Stimulated activated naive CD8-positive, alpha-beta T cell treated with anti-CD3 and anti-CD28 coated beads, Interleukin-15, amount 100 ng/mL, for 72 hours (primary cell): ENCODE results near the gene TPBGL.
A peak's percentile ranks its signal among the peaks of the same experiment; 100 is the strongest.

Source experiments
- ATAC-seq: fragments of 150-1000 bp; cut with Tn5 transposase; 2 replicates; pipeline ENCODE4 v1.10.0; 2021; ENCODE audit warnings: mild to moderate bottlenecking, moderate library complexity
- DNase-seq, 2 donors: peaks; one replicate each; pipeline ENCODE4 v3.0.0; 2021 to 2022
- H3K27ac Mint-ChIP-seq, 2 donors: one replicate each; pipeline ENCODE4 v1.8.0; 2022; ENCODE audit warnings: mild to moderate bottlenecking in 2 of 2, mixed read lengths in 2 of 2, moderate library complexity in 2 of 2
- H3K27me3 Mint-ChIP-seq: one replicate; pipeline ENCODE4 v1.8.0; 2022; ENCODE audit warnings: mixed read lengths
- H3K4me1 Mint-ChIP-seq: one replicate; pipeline ENCODE4 v1.8.0; 2022; ENCODE audit warnings: mild to moderate bottlenecking, mixed read lengths
- H3K4me3 Mint-ChIP-seq, 2 donors: one replicate each; pipeline ENCODE4 v1.8.0; 2022; ENCODE audit warnings: mild to moderate bottlenecking in 2 of 2, mixed read lengths in 2 of 2, moderate library complexity in 1 of 2
- H3K9me3 Mint-ChIP-seq, 2 donors: one replicate each; pipeline ENCODE4 v1.8.0; 2022; ENCODE audit warnings: mixed read lengths in 2 of 2

Gene TPBGL

DNA sequence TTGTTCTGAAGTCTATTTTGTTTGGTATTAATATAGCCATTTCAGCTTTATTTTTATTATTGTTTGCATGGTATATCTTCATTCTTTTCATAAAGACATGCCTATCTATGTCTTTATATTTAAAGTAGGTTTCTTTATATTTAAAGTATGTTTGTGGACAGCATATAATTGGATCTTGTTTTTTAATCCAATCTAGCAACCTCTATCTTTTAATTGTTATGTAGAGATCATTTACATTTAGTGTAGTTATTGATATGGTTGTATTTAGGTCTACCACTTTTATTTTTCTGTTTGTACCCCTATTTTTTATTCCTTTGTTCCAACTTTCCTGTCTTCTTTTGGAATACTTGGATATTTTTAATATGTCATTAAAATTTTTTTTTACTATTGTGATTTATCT, 13.8 kb downstream of the TPBGL start:
- no peaks in the 10 kb centered on the region for H3K9me3 Mint-ChIP-seq
- DNase-seq (no peak), ATAC-seq (no peak)
- H3K27ac Mint-ChIP-seq = no peak overlapping the region
- peaks cover under 1% of the 10 kb centered on the region for H3K4me1 Mint-ChIP-seq
- no peak overlapping the region for H3K4me3 Mint-ChIP-seq
- H3K27me3 Mint-ChIP-seq = peaks cover 11% of the 10 kb centered on the region

DNA sequence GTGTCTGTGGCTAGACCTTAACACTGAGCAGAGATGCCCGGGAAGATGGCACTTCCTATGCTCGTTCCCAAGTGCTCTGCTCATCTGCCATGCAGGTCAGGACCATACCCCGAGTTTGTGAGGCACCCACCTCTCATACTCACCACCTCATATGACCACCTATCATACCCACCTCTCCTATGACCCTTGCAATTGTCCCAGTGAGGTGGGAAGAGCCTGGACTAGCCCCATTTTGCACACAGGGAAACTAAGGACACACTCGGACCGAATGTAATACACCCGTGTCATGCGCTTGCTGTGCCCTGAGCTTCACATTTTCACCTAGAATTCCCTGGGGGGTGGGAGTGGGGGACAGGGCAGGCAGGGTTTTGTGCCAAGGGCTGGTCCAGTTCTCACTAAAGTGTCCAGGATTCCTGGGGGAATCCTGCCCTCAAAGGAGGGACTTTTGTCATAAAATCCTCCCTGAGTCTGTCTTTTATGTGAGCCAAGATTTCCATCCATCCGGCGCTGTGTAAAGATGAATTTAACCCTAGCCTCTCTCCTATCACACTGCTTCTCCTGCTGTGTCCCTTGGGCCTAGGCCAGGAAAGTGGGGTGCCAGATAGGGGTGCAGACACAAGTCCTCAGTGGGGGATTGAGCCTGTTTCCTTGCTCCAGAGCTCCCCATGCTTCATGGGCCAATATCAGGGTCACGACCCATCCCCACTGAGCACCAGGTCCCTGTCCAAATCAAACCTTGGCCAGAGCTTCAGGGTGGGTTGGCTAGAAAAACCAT, 20.0 kb downstream of the TPBGL start:
- Mint-ChIP-seq H3K4me1 (peaks cover 58% of the 10 kb centered on the region), H3K4me3 (no peak overlapping the region), H3K27ac (peak overlapping the region in 1 of 2 donors; percentile 59), H3K9me3 (no peaks in the 10 kb centered on the region), H3K27me3 (no peaks in the 10 kb centered on the region)
- no peak for ATAC-seq
- DNase-seq = no peak

DNA sequence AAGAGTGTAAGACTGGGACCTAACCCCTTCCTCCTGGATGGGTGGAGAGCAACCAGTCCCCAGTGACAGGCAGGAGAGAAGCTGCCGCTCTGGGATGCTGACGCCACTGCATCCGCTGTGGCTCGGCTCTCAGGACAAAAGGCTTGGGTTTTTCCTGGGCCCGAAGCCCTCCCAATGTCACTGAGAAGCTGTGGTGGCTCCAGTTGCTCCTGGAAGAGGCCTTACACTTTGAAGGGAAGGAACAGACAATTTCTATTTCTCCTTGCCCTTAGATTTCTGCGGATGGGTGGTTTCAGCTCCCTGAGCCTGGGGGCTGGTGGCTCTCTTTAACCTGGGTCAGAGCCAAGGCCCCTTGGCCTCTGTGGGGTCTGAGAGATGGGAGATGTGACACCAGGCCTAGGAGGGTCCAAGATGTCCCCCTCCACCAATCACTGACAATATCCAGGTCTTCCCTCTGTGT, 21.4 kb downstream of the TPBGL start:
- DNase-seq (no peak), ATAC-seq (no peak)
- peaks cover 68% of the 10 kb centered on the region for H3K4me1 Mint-ChIP-seq
- no peaks in the 10 kb centered on the region for H3K9me3 Mint-ChIP-seq
- no peaks in the 10 kb centered on the region for H3K27me3 Mint-ChIP-seq
- peak overlapping the region in 1 of 2 donors; percentile 69 for H3K27ac Mint-ChIP-seq
- no peak overlapping the region for H3K4me3 Mint-ChIP-seq

DNA sequence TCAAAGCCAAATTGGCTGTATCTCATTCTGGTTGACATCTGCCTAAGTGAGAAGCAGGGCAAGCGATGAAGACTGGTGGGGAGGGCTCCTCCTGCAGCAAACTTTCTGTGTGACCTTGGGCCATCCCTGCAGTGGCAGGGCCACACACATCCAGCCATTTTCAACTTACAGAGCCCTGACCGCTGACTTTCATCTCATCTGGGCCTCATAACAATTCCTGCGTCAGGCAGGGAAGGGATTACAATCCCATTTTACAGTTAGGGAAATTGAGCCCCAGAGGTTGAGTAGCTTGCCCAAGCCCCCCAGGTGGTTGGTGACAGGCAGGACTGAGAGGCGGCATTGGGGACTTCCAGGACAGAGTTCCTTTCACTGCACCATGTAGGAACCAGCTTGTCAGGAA, 21.9 kb downstream of the TPBGL start:
- H3K4me1 Mint-ChIP-seq = peaks cover 68% of the 10 kb centered on the region
- DNase-seq (no peak), ATAC-seq (no peak)
- H3K27ac Mint-ChIP-seq = peak overlapping the region in 1 of 2 donors; percentile 37
- H3K27me3 Mint-ChIP-seq = no peaks in the 10 kb centered on the region
- no peak overlapping the region for H3K4me3 Mint-ChIP-seq
- no peaks in the 10 kb centered on the region for H3K9me3 Mint-ChIP-seq

DNA sequence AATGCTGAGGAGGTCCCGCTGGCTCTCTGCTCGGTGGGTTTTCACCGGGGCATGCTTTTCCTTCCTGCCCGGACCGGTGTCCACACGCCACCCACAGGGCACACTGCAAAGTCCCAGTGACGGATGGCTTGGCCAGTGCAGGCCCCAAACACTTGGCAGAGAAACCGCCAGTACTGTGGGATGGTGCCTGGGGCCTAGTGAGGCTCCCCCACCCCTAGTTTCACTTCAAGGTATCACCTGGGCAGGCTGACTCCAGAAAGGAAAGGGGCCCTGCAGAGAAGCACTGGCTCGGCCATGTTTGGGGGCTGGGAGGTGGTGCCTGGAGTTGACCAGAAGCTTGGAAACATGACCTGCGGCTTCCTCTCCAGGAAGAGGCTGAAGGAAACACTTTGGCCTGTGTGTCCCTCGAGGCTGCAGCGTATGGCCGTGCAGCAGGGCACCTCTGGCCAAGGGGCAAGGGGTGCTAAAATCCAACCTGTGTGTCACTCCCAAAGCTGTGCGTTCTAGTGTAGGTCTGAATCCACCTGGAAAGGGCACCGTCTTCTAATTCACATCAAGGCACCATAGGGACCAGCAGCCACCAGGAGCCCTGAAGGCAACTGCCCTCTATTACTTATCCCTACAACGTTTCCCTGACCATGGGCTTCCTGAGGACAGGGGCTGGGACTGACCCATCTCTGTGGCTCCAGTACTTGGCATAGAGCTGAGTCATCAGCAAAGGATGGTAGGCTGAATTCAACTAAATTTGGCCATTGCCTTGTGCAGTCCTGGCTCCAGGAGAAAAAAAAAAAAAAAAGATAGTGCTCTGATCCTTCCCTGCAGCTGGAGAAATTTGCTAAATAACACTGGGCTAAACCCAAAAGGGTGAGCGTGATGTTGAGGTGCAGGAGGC, 22.6 kb downstream of the TPBGL start:
- Mint-ChIP-seq H3K27ac (peak overlapping the region; percentile 48 to 80), H3K27me3 (no peaks in the 10 kb centered on the region), H3K4me3 (no peak overlapping the region), H3K4me1 (peaks cover 68% of the 10 kb centered on the region), H3K9me3 (no peaks in the 10 kb centered on the region)
- DNase-seq (no peak), ATAC-seq (no peak)

DNA sequence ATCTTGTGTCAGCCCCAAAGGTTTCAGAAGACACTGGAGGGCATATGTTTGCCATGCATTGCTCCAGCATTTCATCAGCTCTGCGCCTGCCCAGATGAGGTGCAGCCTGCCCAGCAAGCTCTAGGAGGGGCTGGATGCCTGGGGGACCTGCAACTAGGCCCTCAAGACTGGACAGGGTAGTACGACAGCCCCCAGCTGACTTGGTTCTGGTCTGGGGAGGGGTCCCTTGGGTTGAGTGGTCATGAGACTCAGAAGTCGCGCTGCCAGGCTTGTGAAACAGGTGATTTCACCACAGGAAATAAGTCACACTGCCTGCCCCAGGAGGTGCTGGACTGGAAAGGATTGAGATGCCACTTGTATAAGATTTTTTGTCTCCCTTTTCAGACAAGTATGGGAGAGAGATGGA, 23.4 kb downstream of the TPBGL start:
- Mint-ChIP-seq H3K4me1 (peaks cover 68% of the 10 kb centered on the region), H3K27ac (peak overlapping the region; percentile 48 to 80), H3K4me3 (no peak overlapping the region), H3K27me3 (no peaks in the 10 kb centered on the region), H3K9me3 (no peaks in the 10 kb centered on the region)
- peak in 1 of 2 donors; percentile 37 for DNase-seq
- peak; percentile 75 for ATAC-seq

DNA sequence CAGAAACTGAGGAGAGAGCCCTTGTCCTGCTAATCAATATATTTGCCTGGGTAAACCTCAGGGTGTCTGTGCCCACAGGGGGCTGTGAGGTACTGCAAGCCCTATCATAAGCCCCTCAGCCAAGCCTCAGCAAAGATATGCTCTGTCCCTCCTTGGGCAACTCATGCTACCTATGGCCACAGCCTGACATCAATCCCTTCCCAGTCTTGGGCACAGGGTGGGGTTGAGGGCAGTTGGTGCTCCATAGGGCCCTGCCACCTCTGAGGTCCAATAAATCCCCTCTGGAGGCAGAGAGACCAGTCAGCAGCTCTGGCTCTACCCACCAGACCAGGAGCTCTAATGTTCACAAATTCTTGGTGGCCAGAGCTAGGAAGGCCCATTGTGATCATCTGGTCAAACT, 23.8 kb downstream of the TPBGL start:
- no peak for DNase-seq
- no peak overlapping the region for H3K4me3 Mint-ChIP-seq
- H3K27me3 Mint-ChIP-seq = no peaks in the 10 kb centered on the region
- no peaks in the 10 kb centered on the region for H3K9me3 Mint-ChIP-seq
- peak; percentile 19 for ATAC-seq
- H3K27ac Mint-ChIP-seq = peak overlapping the region; percentile 48 to 89
- peaks cover 68% of the 10 kb centered on the region for H3K4me1 Mint-ChIP-seq

DNA sequence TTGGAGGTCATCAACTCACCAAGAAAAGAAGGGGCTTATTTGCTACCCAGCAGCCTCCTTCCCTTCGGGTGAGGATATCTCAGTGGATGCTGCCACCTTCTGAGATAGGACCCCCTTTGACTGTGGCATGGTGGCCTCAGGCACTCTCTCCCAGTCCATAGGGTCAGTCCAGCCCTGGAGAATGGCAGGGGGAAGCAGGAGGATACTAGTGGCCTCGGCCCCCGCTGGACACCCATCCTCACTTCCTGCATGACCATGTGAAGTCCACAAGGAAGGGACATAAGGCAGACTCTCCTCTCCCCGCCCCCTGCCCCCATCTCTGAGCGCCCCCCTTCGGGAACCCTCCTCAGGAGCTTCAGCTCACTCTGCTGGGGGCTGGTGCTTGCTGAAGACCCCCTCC, 24.4 kb downstream of the TPBGL start:
- Mint-ChIP-seq H3K27me3 (no peaks in the 10 kb centered on the region), H3K4me3 (no peak overlapping the region), H3K27ac (peak overlapping the region; percentile 13 to 89), H3K4me1 (peaks cover 61% of the 10 kb centered on the region), H3K9me3 (no peaks in the 10 kb centered on the region)
- ATAC-seq (no peak), DNase-seq (no peak)

DNA sequence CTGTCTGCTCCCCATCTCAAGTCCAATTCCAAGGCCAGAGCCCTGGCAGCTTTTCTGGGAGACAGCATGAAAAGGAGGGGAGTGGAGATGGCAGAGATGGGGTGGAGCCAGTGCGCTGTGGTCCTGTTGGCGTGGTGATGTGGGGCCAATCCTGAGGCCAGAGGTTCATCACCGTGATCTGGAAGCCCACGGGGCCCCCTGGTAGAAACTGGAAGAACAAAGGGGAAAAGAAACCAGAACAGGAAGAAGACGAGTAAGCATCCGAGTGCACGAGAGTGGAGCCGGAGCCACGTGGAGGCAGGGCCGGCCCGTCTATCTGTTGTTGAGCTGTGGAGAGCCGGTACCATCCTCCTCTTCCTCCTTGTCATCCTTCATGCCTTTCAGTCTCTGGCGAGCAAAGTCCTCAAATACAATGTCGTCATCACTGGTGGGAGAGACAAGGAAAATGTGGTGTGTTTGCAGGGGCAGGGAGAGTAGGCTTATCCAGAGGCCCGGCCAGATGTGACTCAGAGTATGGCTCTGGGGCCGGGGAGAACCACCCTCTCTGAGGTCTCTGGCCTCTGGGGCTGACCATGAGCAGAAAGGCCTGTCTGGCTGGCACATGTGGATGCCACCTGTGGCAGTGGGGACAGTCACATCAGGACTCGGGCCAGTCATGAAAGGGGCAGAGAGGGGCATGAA, 25.4 kb downstream of the TPBGL start:
- no peak overlapping the region for H3K4me3 Mint-ChIP-seq
- H3K4me1 Mint-ChIP-seq = peaks cover 52% of the 10 kb centered on the region
- no peaks in the 10 kb centered on the region for H3K9me3 Mint-ChIP-seq
- peak overlapping the region; percentile 61 to 88 for H3K27ac Mint-ChIP-seq
- no peaks in the 10 kb centered on the region for H3K27me3 Mint-ChIP-seq
- DNase-seq (no peak), ATAC-seq (no peak)

DNA sequence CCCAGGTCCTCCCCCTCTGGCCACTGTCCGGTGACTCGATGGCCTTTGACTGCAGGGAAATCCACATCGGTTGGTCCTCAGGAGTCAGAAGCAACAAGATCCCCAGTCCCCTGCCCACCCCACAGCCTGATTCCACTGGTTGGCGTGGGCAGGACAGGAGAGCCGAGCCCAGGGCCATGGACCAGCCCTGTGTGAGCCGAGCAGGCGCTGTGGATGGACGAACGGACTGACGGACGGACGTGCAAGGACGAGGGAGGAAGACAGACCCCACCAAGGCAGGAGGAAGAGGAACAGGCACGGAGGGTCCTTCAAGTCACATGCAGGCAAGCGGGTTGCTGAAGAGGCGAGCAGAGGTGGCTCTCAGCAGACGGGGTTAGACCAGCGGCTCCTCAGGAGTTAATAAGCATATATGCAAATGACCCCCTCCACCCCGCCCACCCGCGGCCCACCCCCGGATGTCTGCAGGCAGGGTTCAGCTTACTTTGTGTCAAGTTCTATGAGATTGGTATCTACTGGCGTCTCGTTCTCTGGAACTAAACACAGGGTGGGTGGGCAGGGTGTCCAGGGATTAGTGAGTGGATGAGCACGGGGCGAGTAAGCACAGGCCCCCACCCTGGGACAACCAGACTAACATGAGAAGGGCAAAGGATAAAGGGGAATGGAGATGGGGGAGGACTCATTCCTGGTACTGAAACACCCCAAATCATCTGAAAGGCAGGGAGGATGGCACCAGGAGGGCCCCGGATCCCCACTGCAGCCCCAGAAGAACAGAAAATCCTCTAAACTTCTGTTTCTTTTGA, 26.8 kb downstream of the TPBGL start:
- DNase-seq (no peak), ATAC-seq (no peak)
- peak overlapping the region in 1 of 2 donors; percentile 90 for H3K27ac Mint-ChIP-seq
- H3K4me3 Mint-ChIP-seq = no peak overlapping the region
- H3K27me3 Mint-ChIP-seq = no peaks in the 10 kb centered on the region
- peaks cover 47% of the 10 kb centered on the region for H3K4me1 Mint-ChIP-seq
- H3K9me3 Mint-ChIP-seq = no peaks in the 10 kb centered on the region

DNA sequence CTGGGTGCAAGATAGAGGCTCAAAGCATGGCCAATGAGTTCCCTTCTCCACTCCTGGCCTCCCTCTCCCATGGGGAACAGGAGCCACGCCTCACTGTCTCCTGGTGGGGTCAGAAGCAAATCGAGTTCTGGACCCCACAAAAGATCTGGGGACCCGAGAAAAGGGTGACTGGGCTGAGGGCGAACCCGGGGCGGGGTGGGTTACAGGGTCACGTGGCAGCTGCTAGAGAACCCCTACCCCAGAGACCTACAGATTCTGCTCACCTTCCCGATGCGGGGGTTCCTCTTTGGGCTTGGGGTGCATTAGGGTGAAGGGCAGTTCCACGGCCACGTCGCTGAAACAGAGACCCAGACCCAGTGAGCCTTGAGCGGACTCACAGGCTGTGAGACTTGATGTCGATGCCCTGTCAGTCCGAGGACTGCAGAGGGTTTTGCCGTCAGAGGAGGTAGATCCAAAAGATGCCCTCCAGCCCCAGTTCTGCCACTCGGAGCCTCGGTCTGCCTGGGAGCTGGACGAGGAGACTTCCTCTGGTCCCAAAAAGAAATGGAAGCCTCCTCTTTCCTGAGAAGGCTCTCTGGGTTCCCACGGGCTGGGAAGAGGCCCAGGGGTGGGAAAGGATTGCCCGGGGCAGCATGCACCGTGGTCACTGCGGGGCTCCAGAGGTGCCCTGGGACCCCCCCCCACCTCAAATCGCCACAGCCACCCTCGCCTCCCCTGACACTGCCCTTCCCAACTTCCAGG, 28.2 kb downstream of the TPBGL start:
- Mint-ChIP-seq H3K9me3 (no peaks in the 10 kb centered on the region), H3K27me3 (no peaks in the 10 kb centered on the region), H3K4me1 (peaks cover 47% of the 10 kb centered on the region), H3K4me3 (no peak overlapping the region), H3K27ac (peak overlapping the region in 1 of 2 donors; percentile 24)
- no peak for DNase-seq
- ATAC-seq = no peak

DNA sequence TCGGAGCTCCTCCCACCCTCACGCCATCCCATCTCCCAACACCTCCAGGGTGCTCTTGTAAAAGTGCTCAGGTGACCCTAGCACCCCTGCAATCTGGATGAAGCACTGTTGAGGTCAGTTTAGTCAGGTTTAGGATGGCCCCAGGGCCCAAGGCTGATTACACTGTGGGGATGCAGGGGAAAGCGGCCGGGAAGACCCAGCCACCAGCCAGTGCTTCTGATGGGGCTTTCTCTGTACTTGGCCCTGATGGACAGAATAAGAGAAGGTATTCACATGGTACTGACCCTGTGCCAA, 28.7 kb downstream of the TPBGL start:
- no peak overlapping the region for H3K4me3 Mint-ChIP-seq
- no peak for ATAC-seq
- DNase-seq = no peak
- peaks cover 47% of the 10 kb centered on the region for H3K4me1 Mint-ChIP-seq
- H3K9me3 Mint-ChIP-seq = no peaks in the 10 kb centered on the region
- peak overlapping the region in 1 of 2 donors; percentile 24 for H3K27ac Mint-ChIP-seq
- no peaks in the 10 kb centered on the region for H3K27me3 Mint-ChIP-seq

DNA sequence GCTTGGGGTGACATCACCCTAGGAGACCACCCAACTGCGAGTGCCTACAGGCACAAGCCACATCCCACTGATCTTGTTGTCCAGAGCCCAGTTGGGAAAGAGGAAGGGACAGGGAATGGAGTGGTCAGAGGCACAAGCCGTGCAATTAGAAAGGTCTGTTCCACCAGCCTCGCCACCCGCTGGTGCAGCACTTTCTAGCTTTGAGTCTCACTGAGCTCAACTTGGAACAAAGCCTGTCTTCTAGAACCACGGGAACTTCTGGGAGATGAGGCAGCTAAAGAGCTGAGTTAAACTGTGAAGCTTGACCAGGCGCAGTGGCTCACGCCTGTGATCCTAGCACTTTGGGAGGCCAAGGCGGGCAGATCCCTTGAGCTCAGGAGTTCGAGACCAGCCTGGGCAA, 29.3 kb downstream of the TPBGL start:
- Mint-ChIP-seq H3K27me3 (no peaks in the 10 kb centered on the region), H3K9me3 (no peaks in the 10 kb centered on the region), H3K27ac (no peak overlapping the region), H3K4me3 (no peak overlapping the region), H3K4me1 (peaks cover 43% of the 10 kb centered on the region)
- DNase-seq (no peak), ATAC-seq (no peak)

DNA sequence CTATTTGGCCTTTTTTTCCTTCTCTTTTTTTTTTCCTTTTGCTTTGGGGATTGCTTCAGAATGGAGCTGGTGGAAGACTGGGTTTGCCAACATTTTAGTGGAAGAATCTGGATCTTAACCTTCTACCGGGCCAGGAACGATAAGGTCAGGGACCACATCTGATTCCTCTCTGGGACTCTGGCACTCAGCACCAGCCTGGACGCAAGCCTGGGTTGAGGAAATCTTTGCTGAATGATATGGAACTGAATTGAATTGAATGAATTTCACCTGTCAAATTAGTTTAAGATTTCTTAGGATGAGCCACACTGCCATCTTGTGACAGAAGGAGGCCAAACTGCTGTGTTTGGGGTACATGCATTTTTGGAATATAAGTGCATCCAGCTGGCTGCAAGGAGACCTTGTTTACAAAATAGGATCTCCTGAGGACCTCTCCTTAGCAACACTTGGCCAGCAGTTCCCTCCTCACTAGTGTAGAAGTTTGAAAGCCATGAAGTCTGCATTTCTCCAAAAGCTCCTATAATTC, 30.4 kb downstream of the TPBGL start:
- DNase-seq (no peak), ATAC-seq (no peak)
- Mint-ChIP-seq H3K4me1 (peaks cover 43% of the 10 kb centered on the region), H3K4me3 (no peak overlapping the region), H3K9me3 (no peaks in the 10 kb centered on the region), H3K27me3 (no peaks in the 10 kb centered on the region), H3K27ac (peak overlapping the region in 1 of 2 donors; percentile 75)
